Measurements from ENCODE around the gene SCNN1G.

SCNN1G gene, protein sequence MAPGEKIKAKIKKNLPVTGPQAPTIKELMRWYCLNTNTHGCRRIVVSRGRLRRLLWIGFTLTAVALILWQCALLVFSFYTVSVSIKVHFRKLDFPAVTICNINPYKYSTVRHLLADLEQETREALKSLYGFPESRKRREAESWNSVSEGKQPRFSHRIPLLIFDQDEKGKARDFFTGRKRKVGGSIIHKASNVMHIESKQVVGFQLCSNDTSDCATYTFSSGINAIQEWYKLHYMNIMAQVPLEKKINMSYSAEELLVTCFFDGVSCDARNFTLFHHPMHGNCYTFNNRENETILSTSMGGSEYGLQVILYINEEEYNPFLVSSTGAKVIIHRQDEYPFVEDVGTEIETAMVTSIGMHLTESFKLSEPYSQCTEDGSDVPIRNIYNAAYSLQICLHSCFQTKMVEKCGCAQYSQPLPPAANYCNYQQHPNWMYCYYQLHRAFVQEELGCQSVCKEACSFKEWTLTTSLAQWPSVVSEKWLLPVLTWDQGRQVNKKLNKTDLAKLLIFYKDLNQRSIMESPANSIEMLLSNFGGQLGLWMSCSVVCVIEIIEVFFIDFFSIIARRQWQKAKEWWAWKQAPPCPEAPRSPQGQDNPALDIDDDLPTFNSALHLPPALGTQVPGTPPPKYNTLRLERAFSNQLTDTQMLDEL

DNA sequence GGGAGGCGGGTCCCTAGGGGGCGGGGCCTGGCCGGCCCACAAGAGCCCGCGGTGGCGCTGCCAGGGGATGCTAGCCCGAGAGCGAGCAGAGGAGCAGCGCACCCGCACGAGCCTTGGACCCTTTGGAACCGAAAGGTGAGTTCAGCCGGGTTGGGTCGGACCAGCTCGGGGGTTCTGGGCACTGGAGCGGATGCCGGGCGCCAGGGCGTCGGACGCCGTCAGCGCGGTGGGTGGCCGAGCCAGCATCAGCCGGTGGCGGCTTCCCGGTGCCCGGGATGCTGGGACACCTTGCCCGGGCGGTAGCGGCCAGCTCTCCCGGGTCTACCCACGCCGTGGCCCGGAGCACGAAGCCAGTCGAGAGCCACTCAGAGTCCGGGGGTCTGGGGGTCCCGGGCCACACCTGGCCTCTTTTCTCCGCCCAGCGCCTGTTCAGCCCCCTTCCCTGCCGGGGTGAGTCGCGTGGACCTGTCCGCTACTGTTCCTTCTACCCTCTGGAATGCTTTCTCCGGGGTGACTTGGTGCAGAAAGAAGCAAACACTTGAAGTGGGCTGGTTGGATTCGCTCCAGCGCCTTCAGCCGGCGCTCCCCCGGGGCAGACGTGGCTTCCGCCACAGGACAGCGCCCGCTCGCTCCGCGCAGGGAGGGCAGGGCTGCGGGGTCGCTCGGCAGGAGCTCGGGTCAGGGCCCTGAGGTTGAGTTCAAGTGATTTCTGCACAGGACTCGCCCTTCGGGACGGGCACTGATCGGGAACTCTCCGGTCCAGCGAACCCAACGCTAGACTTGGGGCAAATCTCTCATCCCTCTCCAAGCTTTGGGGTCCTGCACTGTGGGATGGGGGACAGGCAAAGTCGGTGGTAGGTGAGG lies at the start of gene SCNN1G:
Gene SCNN1G (plus strand): TSS at position 67 of the 864 bp plus-strand sequence. CDS start 3,527 bp downstream, outside the sequence.
- Histone ChIP-seq H3K36me3 (no peaks in the 10 kb centered on the region), H3K9me3 (ENCODE audit: severe bottlenecking) (no peaks in the 10 kb centered on the region), H3K27ac (no peak within 1 kb of the TSS; the same call in 1 of the 2 replicates), H3K4me3 (ENCODE audit: low read depth, low read length) (peak within 1 kb of the TSS; percentile 49), H3K27me3 (ENCODE audit: insufficient read depth, low read depth, severe bottlenecking) (no peaks in the 10 kb centered on the region)
- DNase-seq, result peak; percentile 27
- TF ChIP-seq, protein P1, sequence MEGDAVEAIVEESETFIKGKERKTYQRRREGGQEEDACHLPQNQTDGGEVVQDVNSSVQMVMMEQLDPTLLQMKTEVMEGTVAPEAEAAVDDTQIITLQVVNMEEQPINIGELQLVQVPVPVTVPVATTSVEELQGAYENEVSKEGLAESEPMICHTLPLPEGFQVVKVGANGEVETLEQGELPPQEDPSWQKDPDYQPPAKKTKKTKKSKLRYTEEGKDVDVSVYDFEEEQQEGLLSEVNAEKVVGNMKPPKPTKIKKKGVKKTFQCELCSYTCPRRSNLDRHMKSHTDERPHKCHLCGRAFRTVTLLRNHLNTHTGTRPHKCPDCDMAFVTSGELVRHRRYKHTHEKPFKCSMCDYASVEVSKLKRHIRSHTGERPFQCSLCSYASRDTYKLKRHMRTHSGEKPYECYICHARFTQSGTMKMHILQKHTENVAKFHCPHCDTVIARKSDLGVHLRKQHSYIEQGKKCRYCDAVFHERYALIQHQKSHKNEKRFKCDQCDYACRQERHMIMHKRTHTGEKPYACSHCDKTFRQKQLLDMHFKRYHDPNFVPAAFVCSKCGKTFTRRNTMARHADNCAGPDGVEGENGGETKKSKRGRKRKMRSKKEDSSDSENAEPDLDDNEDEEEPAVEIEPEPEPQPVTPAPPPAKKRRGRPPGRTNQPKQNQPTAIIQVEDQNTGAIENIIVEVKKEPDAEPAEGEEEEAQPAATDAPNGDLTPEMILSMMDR (IDR thresholded peaks at IDR 0.05; ENCODE audit: low read depth, low read length), result no peak

DNA sequence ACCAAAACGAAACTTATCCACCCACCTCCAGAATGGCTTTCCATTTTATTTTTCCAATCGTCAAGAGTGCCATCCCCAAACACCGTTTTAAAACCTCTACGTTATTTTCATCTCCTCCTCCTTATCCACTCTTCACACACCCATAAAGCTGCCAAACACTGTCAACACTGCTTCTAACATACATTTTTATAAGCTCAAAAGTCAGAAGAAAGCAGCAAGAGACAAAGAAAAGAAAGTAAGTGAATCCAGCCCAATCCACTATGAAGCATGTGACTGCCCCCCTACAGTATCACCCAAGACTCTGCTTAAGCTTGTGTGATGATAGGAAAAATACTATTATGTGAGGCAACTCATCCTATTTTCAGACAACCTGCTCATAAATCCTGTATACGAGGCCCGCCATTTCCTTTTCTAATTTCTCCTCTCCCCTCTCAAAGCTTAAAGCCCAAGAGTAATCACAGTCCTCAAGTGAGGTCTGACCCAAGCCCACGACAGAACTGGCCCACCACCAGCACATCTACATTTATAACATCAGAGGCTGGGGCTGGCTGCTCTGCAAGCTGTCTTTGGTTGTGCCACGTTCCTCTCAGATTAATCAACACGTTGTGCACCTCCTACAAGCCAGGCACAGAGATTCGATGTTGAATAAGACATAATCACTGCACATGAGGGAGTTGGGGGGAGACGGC lies 49.6 kb upstream of the SCNN1G start:
- no peak overlapping the region for H3K27ac ChIP-seq
- no peaks in the 10 kb centered on the region for H3K36me3 ChIP-seq
- H3K27me3 ChIP-seq (ENCODE audit: insufficient read depth, low read depth, severe bottlenecking), result no peaks in the 10 kb centered on the region
- H3K4me3 ChIP-seq (ENCODE audit: low read depth, low read length), result no peak overlapping the region
- DNase-seq, result no peak
- no peaks in the 10 kb centered on the region for H3K9me3 ChIP-seq (ENCODE audit: severe bottlenecking)
- TF ChIP-seq, protein P1 (IDR thresholded peaks at IDR 0.05; ENCODE audit: low read depth, low read length), result no peak

DNA sequence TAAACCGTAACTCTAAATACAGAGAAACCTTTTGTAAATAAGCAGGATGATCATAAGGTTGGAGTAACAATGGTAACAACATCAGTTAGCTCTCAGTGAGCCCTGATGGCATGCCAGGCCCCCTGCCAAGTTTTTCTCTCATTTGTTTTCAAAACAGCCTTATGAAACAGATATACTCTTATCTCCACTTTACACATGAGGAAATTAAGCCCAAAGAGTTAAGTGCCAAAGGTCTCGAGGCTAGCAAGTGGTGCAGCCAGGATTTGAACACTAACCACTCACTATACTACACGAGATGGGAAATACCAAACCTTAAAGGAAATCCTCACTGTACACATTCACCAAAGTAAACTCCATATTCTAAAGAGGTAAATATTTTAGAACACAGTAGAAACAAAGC lies 48.3 kb upstream of the SCNN1G start:
- TF ChIP-seq, protein P1 (IDR thresholded peaks at IDR 0.05; ENCODE audit: low read depth, low read length), result no peak

DNA sequence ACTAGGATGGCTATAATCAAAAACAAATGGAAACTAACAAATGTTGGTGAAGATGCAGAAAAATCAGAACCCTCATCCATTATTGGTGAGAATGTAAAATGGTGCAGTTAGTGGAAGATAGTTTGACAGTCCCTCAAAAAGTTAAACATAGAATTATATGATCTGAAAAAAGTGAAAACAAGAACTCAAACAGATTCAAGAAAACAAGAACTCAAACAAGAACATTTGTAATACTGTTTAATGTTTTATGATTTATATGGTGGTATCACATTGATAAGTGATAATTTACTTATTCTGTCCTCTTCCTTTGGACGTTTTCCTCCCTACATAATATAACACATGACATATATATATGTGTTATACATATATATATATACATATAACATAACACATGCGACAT lies 45.3 kb upstream of the SCNN1G start:
- H3K9me3 ChIP-seq (ENCODE audit: severe bottlenecking), result no peaks in the 10 kb centered on the region
- no peaks in the 10 kb centered on the region for H3K36me3 ChIP-seq

More for the DNA sequence above, 48.3 kb upstream of the SCNN1G start:
- Histone ChIP-seq H3K27ac (no peak overlapping the region), H3K9me3 (ENCODE audit: severe bottlenecking) (no peaks in the 10 kb centered on the region), H3K27me3 (ENCODE audit: insufficient read depth, low read depth, severe bottlenecking) (no peaks in the 10 kb centered on the region), H3K4me3 (ENCODE audit: low read depth, low read length) (no peak overlapping the region), H3K36me3 (no peaks in the 10 kb centered on the region)
- DNase-seq, result no peak

DNA sequence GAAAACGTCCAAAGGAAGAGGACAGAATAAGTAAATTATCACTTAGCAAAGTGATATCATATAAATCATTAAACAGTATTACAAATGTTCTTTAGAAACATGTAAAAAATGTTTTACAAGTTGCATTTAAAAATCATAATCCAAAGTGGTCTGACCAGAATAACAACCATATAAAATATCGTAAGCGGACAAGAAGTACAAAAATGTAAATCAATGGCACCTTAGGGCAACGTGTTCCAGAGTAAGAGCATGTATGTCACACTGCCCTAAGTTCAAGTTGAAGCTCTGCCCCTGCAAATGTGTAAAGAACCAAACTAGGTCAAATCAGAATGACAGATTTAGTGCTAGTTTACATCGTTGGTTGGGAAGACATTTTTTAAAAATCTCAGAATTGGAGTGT lies 44.7 kb upstream of the SCNN1G start:
- Histone ChIP-seq H3K36me3 (no peaks in the 10 kb centered on the region), H3K27ac (no peak overlapping the region), H3K4me3 (ENCODE audit: low read depth, low read length) (no peak overlapping the region), H3K9me3 (ENCODE audit: severe bottlenecking) (no peaks in the 10 kb centered on the region), H3K27me3 (ENCODE audit: insufficient read depth, low read depth, severe bottlenecking) (no peaks in the 10 kb centered on the region)
- DNase-seq, result no peak
- TF ChIP-seq, protein P1 (IDR thresholded peaks at IDR 0.05; ENCODE audit: low read depth, low read length), result no peak

More for the DNA sequence above, 45.3 kb upstream of the SCNN1G start:
- Histone ChIP-seq H3K4me3 (ENCODE audit: low read depth, low read length) (no peak overlapping the region), H3K27ac (no peak overlapping the region), H3K27me3 (ENCODE audit: insufficient read depth, low read depth, severe bottlenecking) (no peaks in the 10 kb centered on the region)
- DNase-seq, result no peak
- TF ChIP-seq, protein P1 (IDR thresholded peaks at IDR 0.05; ENCODE audit: low read depth, low read length), result no peak
